Ecto neural progenitor cell (in vitro differentiated cells): ENCODE results near the gene HSPBP1.

Experiments used
- DNase-seq: peaks from one replicate; pipeline ENCODE4 v3.0.0-alpha.2; 2018; ENCODE audit warnings: low spot score

HSPBP1 gene

DNA sequence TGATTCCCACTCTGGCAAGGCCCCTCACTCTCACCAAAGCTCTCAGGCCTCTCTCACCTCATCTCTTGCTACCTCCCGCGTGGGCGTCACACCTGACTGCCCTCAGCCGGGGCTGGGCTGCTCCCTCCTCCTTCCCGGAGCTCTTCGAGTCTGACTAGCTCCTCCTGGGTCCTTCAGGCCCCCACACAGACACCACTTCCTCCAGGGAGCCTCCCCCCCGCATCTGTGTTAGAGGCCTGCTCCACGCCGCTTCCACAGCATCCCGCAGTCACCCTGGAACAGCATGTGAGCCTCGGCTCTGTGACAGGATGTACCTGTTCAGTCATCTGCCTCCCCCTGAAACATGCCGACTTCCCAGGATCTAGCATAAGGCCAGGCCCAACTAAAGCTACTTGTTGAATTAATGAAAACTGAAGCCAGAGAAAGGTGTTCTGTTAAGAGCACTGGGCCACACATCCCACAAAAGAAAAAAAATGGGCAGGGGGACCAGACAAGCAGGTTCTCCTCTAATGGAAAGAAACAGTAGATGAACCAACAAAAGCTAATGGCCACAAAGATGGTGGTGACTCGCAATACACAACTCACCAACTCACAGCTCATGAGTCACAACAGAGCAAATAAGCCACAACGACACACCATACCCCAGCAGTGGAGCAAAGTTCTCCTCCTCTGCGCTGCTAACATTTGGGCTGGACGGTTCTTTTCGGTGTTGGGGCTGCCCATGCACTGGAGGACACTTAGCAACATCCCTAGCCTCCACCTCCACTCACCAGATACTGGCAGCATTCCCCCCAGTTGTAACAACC is 24.1 kb downstream of the HSPBP1 start:
- no peak for DNase-seq

- no peak for DNase-seq
These were observed 25.3 kb downstream of the HSPBP1 start for GRCh38 chr19:55254625-55254977.

GRCh38 chr19:55253842-55254624 is 25.9 kb downstream of the HSPBP1 start:
- DNase-seq: no peak

GRCh38 chr19:55252760-55253663 is 26.9 kb downstream of the HSPBP1 start:
- no peak for DNase-seq

DNA sequence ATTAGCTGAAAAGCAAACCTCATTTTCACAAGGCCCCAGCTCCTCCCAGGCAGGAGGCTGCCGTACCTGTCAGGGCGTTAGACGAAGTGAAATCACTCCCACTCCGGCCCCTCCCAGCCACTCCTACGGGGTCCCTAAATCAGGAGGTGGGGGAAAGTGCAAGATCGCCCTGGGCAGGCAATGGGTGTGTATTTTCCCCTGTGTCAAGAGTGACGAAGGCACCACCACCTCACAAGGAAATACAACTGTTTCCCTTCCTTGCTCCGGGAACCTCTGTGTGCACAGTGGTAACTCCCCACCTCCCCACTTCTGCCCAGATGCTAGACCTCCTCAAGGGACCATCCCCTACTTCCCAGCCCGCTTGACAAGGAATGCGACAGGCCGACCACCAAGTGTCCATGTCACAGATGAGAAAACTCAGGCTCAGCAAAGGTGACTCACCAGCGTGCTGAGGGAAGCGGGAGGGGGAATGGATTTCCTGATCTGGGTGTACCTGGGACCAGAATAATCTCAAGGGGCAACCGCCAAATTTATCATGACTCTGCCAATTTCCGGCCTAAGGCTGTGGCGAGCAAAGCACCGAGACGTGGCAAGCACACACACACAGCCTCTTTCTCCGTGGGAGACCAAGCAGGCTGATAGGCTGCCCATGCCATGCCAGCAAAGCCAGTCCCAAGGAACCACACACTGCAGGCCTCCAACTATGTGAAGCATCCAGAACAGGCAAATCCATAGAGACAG is 28.4 kb downstream of the HSPBP1 start:
- no peak for DNase-seq

- no peak for DNase-seq
These were observed 29.5 kb downstream of the HSPBP1 start for GRCh38 chr19:55250262-55251036.

DNA sequence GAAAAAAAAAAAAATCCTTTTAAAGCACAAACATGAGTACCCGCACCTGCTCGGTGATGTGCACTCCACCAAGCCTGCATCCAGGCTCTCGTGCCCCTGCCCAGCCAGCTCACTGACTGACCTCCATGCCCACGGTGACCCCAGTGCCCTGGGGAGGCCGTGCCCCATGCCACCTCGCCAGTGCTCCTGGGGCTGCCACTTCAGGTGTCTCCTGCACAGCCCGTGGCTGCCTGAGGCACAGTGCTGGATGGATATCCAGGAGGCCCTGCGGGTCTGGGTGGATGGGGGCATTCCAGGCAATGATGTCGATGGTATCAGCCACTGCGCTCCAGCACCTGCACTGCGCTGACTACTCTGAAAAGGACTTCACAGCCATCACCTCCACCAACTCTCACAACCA is 30.1 kb downstream of the HSPBP1 start:
- no peak for DNase-seq

DNA sequence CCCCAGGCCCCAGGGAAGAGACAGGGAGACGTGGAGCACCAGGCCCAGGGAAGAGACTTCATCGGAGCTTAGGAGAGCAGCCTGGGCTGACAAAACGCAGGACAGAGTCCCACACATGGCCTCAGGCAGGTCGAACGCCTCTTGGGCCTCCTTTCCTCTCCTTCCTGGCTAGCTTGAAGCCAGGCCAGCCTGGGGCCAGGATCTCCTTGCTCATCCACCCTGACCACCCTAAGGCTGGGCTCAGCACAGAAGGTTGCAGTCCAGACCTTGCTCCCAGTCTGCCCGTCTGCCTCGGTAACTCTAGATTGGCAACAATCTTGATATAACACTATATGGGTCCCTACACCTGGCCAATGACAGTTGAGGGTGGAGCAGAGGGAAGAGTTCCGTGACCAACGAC is 31.2 kb downstream of the HSPBP1 start:
- DNase-seq: no peak

- no peak for DNase-seq
These were observed 31.7 kb downstream of the HSPBP1 start for GRCh38 chr19:55248166-55248675.

DNA sequence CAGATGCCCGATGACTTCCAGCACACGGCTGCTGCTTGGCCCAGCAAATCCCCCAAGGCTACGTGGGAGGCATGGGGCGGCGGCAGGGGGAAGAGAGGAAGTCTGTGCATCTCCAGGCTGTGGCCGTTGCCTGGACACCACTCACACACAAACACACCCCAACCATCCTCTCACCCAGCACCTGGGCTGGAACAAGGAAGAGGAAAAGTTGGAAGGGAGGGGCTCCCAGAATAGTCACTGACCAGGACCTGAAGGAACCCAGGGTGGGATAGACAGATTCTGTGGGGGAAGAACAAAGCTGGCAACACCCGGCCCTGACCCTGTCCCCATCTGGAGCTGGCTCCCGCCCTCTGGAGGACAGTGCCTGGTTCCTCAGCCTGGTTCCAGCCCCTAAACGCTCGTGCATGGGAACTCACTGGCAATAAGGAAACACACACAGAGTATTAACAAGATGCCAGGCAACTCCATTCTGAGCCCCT is 32.2 kb downstream of the HSPBP1 start:
- DNase-seq: no peak

GRCh38 chr19:55246462-55247451 is 33.2 kb downstream of the HSPBP1 start:
- no peak for DNase-seq

- DNase-seq: no peak
These were observed 34.5 kb downstream of the HSPBP1 start for GRCh38 chr19:55245236-55245904.

DNA sequence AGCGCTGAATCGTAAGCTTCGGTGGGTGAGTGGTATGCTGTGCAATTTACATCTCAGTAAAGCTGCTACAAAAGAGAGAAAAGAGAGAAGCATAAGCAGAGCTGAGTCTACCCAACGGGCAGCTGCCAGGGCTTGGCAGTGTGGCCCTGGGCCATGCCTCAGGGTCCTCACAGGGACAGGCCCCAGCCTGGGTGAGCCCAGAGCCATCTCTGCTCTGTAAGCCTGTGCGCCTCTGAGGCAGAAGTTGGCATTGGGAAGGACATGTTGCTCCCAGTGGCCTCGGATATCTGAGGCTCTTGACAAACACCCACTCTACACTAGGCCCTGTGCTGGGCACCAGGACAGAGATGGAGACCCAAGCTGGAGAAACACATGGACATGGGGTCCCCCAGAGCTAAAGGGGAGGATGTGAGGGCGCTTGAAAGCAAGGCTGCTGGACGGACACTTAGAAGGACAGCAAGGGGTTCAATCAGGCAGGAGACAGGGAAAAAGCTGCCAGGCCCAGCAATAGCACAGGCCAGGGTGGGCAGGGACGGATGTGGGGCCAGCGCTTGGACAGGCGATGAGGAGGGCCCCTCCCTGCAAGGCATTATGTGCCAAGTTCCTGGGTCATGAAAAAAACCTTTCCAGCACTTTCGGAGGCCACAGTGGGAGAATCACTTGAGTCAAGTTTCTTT is 35.8 kb downstream of the HSPBP1 start:
- no peak for DNase-seq

DNA sequence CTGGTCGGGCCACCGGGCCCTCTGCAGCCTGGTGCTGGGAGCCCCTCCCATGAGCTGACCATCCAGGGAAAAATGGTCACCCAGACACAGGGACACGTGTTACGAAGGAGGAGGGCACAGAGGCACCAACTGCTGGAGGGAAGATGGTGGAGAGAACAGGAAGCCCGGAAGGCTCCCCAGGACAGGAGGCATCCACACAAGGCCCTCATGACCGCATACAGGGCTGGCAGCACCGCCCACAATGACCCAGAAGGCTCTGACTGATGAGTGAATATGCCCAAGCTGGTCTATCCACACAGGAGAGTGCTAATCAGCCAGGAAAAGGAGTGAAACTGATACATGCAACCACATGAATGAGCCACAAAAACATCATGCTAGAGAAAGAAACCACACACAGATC is 37.4 kb downstream of the HSPBP1 start:
- no peak for DNase-seq

GRCh38 chr19:55241935-55242464 is 37.9 kb downstream of the HSPBP1 start:
- no peak for DNase-seq

DNA sequence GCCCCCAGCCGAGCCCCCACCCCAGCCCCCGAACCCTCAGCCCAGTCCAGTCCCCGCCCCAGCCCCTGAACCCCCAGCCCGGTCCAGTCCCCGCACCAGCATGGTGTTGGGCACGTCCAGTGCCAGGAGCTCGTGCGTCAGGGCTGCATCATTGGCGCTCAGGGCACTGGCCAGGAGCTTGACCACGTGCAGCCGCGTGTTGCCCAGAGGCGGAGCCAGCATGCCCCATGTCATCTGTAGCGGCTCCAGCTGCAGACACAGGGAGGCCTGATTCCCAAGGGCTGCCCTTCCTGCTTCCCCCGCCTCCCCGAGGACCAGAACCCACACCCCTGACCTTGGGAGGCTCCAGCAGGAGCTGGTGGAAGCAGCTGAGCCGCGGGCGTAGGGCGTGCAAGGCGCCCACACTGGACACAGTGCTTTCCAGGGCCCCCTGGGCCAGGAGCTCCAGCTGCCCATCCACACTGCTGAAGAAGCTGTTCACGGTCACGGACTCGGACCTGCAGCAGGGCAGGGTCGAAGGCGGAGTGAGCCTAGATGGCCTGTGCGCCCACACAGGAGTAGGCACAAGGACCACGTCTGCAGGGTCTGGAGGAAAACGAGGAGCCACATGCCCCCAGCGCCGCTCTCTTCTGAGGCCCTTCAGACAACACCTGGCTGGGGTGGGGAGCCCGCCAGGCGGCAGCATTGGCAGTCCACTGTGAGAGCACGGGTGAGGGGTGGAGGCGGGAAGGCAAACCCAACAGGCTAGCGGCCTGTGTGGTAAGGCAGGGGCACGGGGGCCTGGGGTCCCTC is 38.6 kb downstream of the HSPBP1 start:
- DNase-seq: no peak

GRCh38 chr19:55240713-55241020 is 39.2 kb downstream of the HSPBP1 start:
- no peak for DNase-seq
